Pancreas (tissue), 10 donors: ENCODE measurements around the gene CHRDL2. TPM values are rescaled to one million over a fixed set of nuclear protein-coding genes. Genes with fewer than 3 reads are reported as not detected.
"Not testable (repeated sequence)": the region's sequence is repeated elsewhere in the genome, so short reads cannot be mapped to it uniquely, and the experiment has no call there.

Experiments used
- ATAC-seq, 4 donors: fragments of 200-7000 bp; cut with Tn5 transposase; one replicate each; pipeline versions ENCODE4 v1.8.0 to v1.9.1; 2020; ENCODE audit warnings: mild to moderate bottlenecking in 4 of 4, moderate library complexity in 4 of 4
- DNase-seq, 6 donors: peaks; one replicate each; pipeline ENCODE4 v3.0.0-alpha.2; 2020
- FAIRE-seq: peaks from 2 replicates; lab custom pipeline; 2012; peaks lifted over from hg19 to GRCh38; lab: Jason Lieb, UNC
- H3K27ac ChIP-seq, 4 donors: fragments of 200-600 bp; sonication (generic); 1 replicate in 3 of 4; 2 replicates in 1 of 4; pipeline versions ENCODE4 v1.5.0 to v1.8.0; 2020
- H3K27me3 ChIP-seq, 4 donors: fragments of 200-600 bp; one replicate each; pipeline ENCODE4 v1.8.0; 2021
- H3K36me3 ChIP-seq, 3 donors: fragments of 200-600 bp; sonication (generic) in 1 of 3; one replicate each; pipeline versions ENCODE4 v1.5.0 to v1.8.0; 2020 to 2021
- H3K4me1 ChIP-seq, 3 donors: fragments of 200-600 bp; one replicate each; pipeline ENCODE4 v1.8.0; 2021
- H3K4me3 ChIP-seq, 4 donors: fragments of 200-600 bp; sonication (generic) in 2 of 4; one replicate each; pipeline versions ENCODE4 v1.5.0 to v1.8.0; 2020 to 2021
- H3K9me3 ChIP-seq, 4 donors: fragments of 200-600 bp; one replicate each; pipeline ENCODE4 v1.8.0; 2021
- WGBS, 2 donors: extraction: QIAGEN DNeasy Blood & Tissue Kit; methylation state at CpG; one replicate each; pipeline ENCODE4 v1.1.7; 2013; 5-methylcytosine and 5-hydroxymethylcytosine counted together
- intact Hi-C, 3 donors: fragments of 100-400 bp; cut with DNase I; formaldehyde crosslinking; loops; one replicate each; pipeline versions ENCODE4 v1.11.1 to v1.14.2; 2022
- polyA plus RNA-seq, 2 donors: library from polyadenylated mRNA; stranded (reverse); fragments of 200-250 nt; gene quantifications; one replicate each; pipeline ENCODE4 v1.2.3, GENCODE V29; 2013
- total RNA-seq, 6 donors: library from RNA; stranded (reverse); fragmentation: NEBNext Ultra II Directional in 4 of 6; extraction: Animal tissue kit (Norgen Biotek cat#: 25700) in 4 of 6; gene quantifications; one replicate each; pipeline versions ENCODE4 v1.2.1 to v1.2.4, GENCODE V29; 2021 to 2023
- TF ChIP-seq, protein P1 (sequence below), 4 donors: fragments of 200-600 bp; sonication (generic) in 3 of 4; IDR thresholded peaks; one replicate each; pipeline versions ENCODE4 v1.5.0 to v1.8.0; 2021; ENCODE audit warnings: antibody characterized with exemption in 4 of 4
- donor health status: healthy with polysubstance abuse.
- donor health status: DM: no; HTN: no; CAD: no; lungs with moderate emphysema.
- donor health status: DM: no; HTN: no; CAD: no.
- donor health status: control.
- donor health status: control.
- donor health status: Bipolar disorder and iron deficiency.
- donor health status: DM: yes; HTN: yes; CAD: no.
- donor health status: DM: no; HTN: no; CAD: no.
- donor health status: DM: no; HTN: no; CAD: no.
- donor health status: DM: yes; HTN: yes; CAD: no.

Gene CHRDL2
- total and polyA plus RNA-seq, 8 donors, result 0.72 to 6.9 (median 2.0) TPM; not detected in 1

DNA sequence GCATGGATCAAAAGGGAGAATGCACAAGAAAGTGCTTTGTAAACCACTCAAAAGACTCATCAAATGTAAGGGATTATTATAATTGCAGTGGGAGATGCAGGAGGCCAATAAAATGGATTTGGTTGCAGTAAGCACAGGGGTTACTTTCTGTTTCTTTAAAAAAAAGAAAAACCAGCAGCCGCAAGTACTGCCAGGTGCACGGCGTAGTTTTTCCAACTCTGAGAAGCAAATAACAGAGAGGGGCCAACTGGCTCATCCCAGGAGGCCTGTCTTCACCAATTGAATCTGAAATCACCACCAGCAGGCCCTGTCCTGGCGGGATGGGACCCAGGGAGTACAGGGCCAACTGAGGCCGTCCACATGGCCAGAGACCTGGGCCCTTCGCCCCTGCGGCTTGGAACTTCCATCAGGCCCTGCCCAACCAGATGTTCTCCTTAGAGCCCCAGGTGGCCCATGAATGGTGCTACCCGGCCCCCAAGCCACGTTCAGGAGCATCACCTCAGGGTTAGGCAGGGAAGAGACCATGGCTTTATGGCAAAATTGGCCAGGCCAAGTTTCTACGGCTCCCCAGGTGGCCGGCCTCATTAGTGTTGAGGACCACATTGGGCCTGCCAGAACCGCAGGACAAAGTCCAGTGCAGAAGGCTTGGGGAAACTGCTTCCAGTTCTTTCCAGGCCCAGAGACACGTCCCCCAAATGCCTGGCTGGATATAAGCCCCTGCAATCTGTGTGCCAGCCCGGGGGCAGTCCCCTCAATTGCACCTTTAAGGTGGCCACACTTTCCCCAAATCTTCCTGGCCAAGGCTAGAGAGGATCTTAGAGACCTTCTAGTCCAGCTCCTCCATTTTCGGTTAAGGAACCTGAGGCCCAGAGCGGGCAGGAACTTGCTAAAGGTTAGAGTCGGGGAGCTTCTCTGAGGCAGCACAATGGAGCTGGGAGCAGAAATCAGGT, 61.7 kb downstream of the CHRDL2 start:
- intact Hi-C loops, result no loop called here
- WGBS, 2 donors, result 92 to 94% methylated on average over 17 of the region's 17 CpGs

DNA sequence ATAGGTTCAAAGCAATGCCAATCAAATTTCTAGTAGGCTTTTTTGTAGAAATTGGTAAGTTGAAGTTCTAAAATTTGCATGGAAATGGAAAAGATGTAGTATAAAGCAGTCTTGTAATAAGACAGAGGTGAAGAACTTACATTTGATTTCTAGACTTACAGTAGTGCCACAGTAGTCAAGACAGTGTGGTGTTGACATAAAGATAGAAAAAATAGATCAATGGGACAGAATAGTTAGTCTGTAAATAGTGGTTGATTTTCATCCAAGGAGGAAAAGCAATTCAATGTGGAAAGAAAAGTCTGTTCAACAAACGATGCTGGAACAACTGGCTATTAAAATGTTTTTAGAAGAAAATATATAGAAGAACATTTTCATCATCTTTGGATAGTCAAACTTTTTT, 67.9 kb downstream of the CHRDL2 start:
- FAIRE-seq (no peak), DNase-seq (no peak), ATAC-seq (no peak)
- 45 to 47% methylated on average over 1 of the region's 1 CpG for WGBS, 2 donors
- TF ChIP-seq, protein P1, sequence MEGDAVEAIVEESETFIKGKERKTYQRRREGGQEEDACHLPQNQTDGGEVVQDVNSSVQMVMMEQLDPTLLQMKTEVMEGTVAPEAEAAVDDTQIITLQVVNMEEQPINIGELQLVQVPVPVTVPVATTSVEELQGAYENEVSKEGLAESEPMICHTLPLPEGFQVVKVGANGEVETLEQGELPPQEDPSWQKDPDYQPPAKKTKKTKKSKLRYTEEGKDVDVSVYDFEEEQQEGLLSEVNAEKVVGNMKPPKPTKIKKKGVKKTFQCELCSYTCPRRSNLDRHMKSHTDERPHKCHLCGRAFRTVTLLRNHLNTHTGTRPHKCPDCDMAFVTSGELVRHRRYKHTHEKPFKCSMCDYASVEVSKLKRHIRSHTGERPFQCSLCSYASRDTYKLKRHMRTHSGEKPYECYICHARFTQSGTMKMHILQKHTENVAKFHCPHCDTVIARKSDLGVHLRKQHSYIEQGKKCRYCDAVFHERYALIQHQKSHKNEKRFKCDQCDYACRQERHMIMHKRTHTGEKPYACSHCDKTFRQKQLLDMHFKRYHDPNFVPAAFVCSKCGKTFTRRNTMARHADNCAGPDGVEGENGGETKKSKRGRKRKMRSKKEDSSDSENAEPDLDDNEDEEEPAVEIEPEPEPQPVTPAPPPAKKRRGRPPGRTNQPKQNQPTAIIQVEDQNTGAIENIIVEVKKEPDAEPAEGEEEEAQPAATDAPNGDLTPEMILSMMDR (IDR thresholded peaks at IDR 0.05), result no peak
- H3K27me3 ChIP-seq, result no peaks in the 10 kb centered on the region
- no peaks in the 10 kb centered on the region for H3K4me1 ChIP-seq
- H3K27ac ChIP-seq, result no peak overlapping the region
- H3K9me3 ChIP-seq, result no peaks in the 10 kb centered on the region
- no peaks in the 10 kb centered on the region for H3K36me3 ChIP-seq
- intact Hi-C loops, result no loop called here
- H3K4me3 ChIP-seq, result no peak overlapping the region

More for the DNA sequence above, 61.7 kb downstream of the CHRDL2 start:
- ATAC-seq, result no peak
- Histone ChIP-seq H3K9me3 (no peaks in the 10 kb centered on the region), H3K4me3 (no peak overlapping the region), H3K27ac (no peak overlapping the region), H3K36me3 (no peaks in the 10 kb centered on the region), H3K27me3 (no peaks in the 10 kb centered on the region), H3K4me1 (peaks cover 0 to 8% (median 0%) of the 10 kb centered on the region in 3 donors)
- TF ChIP-seq, protein P1 (IDR thresholded peaks at IDR 0.05), result no peak
- DNase-seq, result no peak
- FAIRE-seq, result no peak

DNA sequence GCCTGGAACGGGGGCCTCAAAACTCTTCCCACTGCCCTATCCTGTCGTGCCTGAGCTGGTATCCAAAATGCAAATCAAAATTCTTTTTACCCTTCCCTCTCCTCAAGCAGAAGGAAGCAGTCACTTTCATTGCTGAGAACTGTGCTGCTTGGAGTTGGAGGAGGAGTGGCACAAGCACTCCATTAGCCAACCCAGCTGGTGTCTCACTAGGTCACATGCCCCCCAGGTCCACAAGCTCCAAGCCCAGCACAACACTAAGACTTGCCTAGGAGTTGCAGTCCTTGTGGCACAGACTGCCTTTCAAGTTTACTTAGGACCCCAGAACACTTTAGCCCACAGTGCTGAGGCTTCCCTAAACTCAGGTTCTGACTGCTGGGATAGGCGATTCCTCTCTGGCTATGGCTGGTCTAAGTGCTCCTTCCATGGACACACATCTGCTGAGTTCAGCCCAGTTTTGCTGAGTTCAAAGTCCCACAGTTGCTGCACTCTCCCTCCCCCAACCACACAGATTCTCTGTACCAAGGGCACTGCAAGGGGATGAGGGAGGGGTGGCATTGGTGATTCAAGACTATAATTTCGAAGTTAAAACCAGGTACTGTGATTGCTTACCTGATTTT, 68.6 kb downstream of the CHRDL2 start:
- 83 to 84% methylated on average over 4 of the region's 4 CpGs for WGBS, 2 donors
- TF ChIP-seq, protein P1 (IDR thresholded peaks at IDR 0.05), result no peak
- Histone ChIP-seq H3K36me3 (no peaks in the 10 kb centered on the region), H3K4me3 (no peak overlapping the region), H3K27ac (no peak overlapping the region), H3K27me3 (no peaks in the 10 kb centered on the region), H3K9me3 (no peaks in the 10 kb centered on the region), H3K4me1 (no peaks in the 10 kb centered on the region)
- intact Hi-C loops, result no loop called here
- ATAC-seq (peak in 2 of 4 donors; percentile 32 to 46), DNase-seq (no peak), FAIRE-seq (no peak)

DNA sequence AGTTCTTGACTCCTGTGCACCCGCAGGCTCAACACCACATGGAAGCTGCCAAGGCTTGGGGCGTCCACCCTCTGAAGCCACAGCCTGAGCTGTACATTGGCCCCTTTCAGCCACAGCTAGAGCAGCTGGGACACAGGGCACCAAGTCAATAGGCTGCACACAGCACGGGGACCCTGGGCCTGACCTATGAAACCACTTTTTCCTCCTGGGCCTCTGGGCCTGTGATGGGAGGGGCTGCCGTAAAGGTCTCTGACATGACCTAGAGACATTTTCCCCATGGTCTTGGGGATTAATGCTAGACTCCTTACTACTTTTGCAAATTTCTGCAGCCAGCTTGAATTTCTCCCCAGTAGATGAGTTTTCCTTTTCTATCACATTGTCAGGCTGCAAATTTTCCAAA, 72.1 kb downstream of the CHRDL2 start:
- WGBS, 2 donors, result 85 to 87% methylated on average over 4 of the region's 4 CpGs
- ATAC-seq, H3K4me3 ChIP-seq, H3K27ac ChIP-seq, DNase-seq, H3K9me3 ChIP-seq, FAIRE-seq, H3K36me3 ChIP-seq, H3K27me3 ChIP-seq, intact Hi-C loops, H3K4me1 ChIP-seq: not testable (repeated sequence)

DNA sequence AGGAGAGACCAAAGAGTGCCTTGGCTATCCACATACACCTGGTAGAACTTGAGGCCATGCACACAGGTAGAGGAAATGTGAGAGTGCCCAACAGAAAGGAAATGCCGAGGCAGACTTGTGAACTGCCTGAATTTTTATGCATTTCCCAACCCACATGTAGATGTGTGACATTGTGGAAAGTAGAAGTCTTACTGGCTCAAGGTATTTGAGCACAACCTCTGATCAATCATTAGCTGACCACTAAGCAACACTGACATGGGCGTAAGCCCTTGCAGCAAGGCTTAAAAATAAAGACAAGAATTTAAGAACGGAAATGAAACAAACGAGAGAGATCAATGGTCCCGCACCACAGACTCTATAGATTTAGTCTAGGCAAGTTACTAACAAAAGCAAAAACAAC, 76.2 kb downstream of the CHRDL2 start:
- ATAC-seq, result no peak
- Histone ChIP-seq H3K4me1 (no peaks in the 10 kb centered on the region), H3K9me3 (no peaks in the 10 kb centered on the region), H3K27me3 (no peaks in the 10 kb centered on the region), H3K36me3 (no peaks in the 10 kb centered on the region), H3K4me3 (no peak overlapping the region), H3K27ac (no peak overlapping the region)
- no peak for DNase-seq
- FAIRE-seq, result no peak
- TF ChIP-seq, protein P1 (IDR thresholded peaks at IDR 0.05), result no peak
- WGBS, 2 donors, result 97 to 98% methylated on average over 5 of the region's 5 CpGs
- intact Hi-C loops, result no loop called here
